Activated naive CD4-positive, alpha-beta T cell (primary cell): Measurements from ENCODE around the gene RBM26.

ENCODE experiments used
- DNase-seq, 4 experiments: peaks; one replicate each; lab custom pipeline; 2025; lab: John Stamatoyannopoulos, UW

Gene RBM26

GRCh38 chr13:79338343-79338742, 67.7 kb downstream of the RBM26 start:
- no peak for DNase-seq

GRCh38 chr13:79336966-79337365, 69.1 kb downstream of the RBM26 start:
- no peak for DNase-seq

GRCh38 chr13:79328510-79328909, 77.5 kb downstream of the RBM26 start:
- DNase-seq = no peak

DNA sequence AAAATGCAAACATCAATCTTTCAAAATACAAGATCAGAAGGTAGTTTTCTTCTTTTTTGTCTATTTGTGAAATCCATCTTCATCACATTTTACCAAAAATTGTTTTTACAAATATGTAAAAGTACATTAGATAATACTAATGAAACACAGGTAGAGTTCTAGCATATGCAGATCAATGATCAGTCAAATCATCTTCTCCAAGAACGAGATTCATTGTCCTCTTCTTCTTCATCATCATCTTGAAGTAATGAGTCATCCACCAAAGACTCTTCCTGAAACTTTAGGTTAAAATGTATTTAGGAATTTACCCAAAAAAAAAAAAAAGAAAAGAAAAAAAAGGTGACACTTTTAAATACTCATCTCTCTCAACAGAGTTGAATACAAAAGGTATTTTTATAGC, 85.6 kb downstream of the RBM26 start:
- no peak for DNase-seq

- no peak for DNase-seq
These were observed 87.4 kb downstream of the RBM26 start for GRCh38 chr13:79318664-79319063.

DNA sequence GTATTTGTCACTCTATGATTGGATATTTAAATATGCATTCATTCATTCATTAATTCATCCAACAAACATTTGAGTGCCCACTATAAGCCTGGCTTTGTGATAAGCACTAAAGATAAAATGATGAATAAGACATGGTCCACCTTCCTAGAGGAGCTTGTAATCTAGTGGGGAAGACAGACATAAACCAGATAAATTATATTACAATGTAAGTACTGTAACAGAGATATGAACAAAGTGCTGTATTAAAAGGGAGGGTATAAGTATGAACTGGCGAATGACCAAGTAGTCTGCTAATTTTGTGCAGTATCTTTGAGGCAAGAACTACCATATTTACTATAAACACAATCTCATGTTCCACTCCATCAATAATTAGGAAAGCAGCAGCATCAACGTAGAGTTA, 88.2 kb downstream of the RBM26 start:
- DNase-seq = no peak

- DNase-seq = no peak
These were observed 91.4 kb downstream of the RBM26 start for GRCh38 chr13:79314652-79315051.

- DNase-seq = no peak
These were observed 93.7 kb downstream of the RBM26 start for GRCh38 chr13:79312340-79312855.

DNA sequence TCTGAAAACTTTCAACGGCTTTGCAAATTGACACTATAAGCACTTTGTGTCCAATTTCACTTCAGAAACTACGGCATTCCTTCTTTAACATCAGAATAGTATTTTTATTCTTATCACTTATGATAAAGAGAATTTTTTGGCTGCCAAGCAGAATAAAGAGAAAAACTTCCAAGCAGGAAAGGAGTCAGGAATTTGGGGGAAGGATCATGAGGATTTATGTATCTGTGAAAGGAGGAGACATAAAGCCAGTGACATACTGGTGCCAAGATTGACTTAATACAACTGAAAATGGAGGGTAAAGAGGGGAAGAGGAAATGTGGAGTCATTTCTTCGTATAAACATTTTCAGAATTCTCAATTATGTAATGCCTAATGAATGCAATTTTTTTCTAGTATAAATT, 94.7 kb downstream of the RBM26 start:
- DNase-seq = no peak

- DNase-seq = no peak
These were observed 96.4 kb downstream of the RBM26 start for GRCh38 chr13:79309690-79310089.

- DNase-seq = no peak
These were observed 98.2 kb downstream of the RBM26 start for GRCh38 chr13:79307866-79308298.

GRCh38 chr13:79307433-79307861, 98.6 kb downstream of the RBM26 start:
- no peak for DNase-seq

DNA sequence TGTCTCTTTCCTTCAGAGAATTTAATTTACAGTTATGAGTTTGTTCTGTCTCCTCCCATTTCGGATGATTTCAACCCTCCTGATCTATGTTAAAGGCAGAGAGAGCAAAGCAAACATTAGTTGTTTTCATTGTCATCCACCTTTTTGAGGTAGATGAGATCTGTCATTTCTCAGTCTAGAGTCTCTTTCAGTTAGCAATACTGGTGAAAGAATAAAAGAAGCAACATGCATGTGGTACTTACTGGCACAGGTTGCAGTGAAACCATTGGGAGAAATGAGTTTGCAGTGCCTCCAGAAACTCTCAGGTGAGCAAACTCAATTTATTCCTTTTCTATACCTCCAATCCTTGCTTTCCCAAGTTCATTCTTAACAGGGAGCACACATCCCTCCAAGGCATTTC, 99.4 kb downstream of the RBM26 start:
- DNase-seq = no peak

DNA sequence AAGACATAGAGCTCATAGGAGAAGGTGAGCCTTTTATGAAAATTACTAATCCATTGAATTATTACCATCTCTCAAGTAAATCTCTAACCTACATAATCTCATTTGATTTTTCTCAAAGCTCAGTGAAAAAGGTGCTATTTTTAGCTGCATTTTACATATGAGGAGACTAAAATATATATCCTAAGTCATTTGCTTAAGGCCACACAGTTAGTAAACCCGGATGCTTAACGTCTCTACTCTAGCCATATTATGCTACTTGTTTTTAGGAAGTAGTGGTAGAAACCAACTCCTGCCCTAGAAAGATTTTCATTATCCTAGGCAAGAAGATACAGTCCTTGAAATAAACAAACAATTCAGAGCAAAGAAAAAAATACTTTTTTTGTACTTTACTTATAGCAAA, 108.9 kb downstream of the RBM26 start:
- DNase-seq = no peak

- DNase-seq = no peak
These were observed 109.9 kb downstream of the RBM26 start for GRCh38 chr13:79295906-79296706.

DNA sequence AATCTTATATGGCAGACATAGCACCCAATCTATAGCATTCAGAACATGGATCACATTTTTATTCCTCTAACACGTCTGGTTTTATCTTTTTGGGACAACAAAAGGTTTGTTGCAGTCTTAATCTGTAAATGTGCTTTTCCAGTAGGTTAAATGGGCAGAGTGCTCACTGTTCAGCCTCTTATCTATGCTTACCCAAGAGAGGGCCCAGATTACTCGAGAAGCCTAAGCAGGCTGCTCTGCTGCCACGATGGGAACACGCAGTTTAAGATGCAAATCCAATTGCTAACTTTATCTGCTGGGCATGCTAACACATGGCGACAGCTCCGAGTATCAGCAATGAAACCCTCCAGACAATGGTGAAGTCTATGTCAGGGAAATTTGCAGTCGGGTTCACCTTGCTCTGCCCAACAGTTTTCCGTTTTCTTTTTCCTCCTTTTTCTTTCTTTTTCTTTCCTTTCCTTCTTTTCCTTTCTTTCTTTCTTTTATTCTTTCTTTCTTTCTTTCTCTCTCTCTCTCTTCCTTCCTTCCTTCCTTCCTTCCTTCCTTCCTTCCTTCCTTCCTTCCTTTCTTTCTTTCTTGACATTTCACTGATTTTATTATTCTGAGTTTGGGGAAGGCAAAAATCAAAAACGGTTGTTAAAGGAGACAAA, 115.3 kb downstream of the RBM26 start:
- no peak for DNase-seq

- DNase-seq = no peak
These were observed 116.5 kb downstream of the RBM26 start for GRCh38 chr13:79289571-79289970.

GRCh38 chr13:79287939-79288795, 117.9 kb downstream of the RBM26 start:
- no peak for DNase-seq

DNA sequence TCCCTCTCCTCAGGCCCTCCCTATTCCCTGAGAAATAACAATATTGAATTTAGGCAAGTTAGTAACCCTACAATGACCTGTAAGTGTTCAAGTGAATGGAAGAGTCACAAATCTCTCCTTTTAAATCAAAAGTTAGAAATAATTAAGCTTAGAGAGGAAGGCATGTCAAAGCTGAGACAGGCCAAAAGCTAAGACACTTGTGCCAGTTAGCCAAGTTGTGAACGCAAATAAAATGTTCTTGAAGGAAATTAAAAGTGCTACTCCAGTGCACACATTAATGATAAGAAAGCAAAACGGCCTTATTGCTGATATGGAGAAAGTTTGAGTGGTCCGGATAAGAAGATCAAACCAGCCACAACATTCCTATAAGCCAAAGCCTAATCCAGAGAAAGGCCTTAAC, 120.9 kb downstream of the RBM26 start:
- DNase-seq = no peak

DNA sequence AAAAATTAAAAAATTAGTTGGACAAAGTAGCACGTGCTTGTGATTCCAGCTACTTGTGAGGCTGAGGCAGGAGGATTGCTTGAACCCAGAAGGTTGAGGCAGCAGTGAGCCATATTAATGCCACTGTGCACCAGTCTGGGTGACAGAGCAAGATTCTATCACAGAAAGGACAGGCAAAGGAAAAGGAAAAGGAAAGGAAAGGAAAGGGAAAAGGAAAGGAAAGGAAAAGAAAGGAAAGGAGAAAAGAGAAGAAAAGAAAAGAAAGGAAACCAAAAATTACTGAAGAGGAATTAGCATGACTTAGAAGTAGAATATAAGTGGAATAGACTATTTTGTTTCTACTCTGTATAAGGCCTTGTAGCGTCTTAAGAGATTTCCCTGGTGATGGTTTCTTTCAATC, 122.3 kb downstream of the RBM26 start:
- no peak for DNase-seq

DNA sequence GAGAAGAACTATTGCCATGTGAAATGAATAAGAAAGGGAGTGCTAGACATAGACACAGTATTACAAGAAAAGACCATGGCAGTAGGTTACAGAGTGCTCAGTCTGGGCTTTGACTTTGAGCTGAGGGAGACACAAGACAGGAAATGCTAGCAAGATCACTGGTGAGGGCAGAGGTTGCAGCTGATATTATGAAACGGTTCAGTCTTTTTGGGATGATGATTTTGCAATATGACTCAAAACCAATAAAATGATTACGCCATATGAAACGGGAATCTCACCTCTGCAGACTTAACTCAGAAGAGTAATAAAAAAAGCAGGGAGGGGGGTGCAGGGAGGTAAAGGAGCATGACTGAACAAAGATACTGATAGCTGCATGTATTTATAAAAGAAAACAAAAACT, 123.1 kb downstream of the RBM26 start:
- no peak for DNase-seq

- no peak for DNase-seq
These were observed 123.5 kb downstream of the RBM26 start for GRCh38 chr13:79282508-79282907.
